ENCODE data around the gene SART3.
"Not testable (repeated sequence)": the region's sequence is repeated elsewhere in the genome, so short reads cannot be mapped to it uniquely, and the experiment has no call there.

Gene SART3

GRCh38 chr12:108596854-108597558, 36.0 kb upstream of the SART3 start:
- no peak for DNase-seq (ENCODE audit: low spot score)

- no peak for DNase-seq (ENCODE audit: low spot score)
Observed at GRCh38 chr12:108595711-108596647, 35.0 kb upstream of the SART3 start.

- DNase-seq (ENCODE audit: low spot score): no peak
Observed at GRCh38 chr12:108594960-108595710, 34.2 kb upstream of the SART3 start.

GRCh38 chr12:108594323-108594903, 33.4 kb upstream of the SART3 start:
- no peak for DNase-seq (ENCODE audit: low spot score)

- DNase-seq (ENCODE audit: low spot score): no peak
Observed at GRCh38 chr12:108592033-108592909, 31.3 kb upstream of the SART3 start.

- DNase-seq (ENCODE audit: low spot score): no peak
Observed at GRCh38 chr12:108591267-108591980, 30.5 kb upstream of the SART3 start.

GRCh38 chr12:108590463-108590862, 29.5 kb upstream of the SART3 start:
- not testable (repeated sequence) for DNase-seq (ENCODE audit: low spot score)

GRCh38 chr12:108589840-108590229, 28.9 kb upstream of the SART3 start:
- no peak for DNase-seq (ENCODE audit: low spot score)

GRCh38 chr12:108589028-108589839, 28.3 kb upstream of the SART3 start:
- peak; percentile 68 for DNase-seq (ENCODE audit: low spot score)

- DNase-seq (ENCODE audit: low spot score): no peak
Observed at GRCh38 chr12:108587826-108588225, 26.9 kb upstream of the SART3 start.

- DNase-seq (ENCODE audit: low spot score): no peak
Observed at GRCh38 chr12:108586306-108586705, 25.3 kb upstream of the SART3 start.

GRCh38 chr12:108585864-108586263, 24.9 kb upstream of the SART3 start:
- DNase-seq (ENCODE audit: low spot score): no peak

- no peak for DNase-seq (ENCODE audit: low spot score)
Observed at GRCh38 chr12:108584456-108585065, 23.6 kb upstream of the SART3 start.

GRCh38 chr12:108583991-108584390, 23.0 kb upstream of the SART3 start:
- DNase-seq (ENCODE audit: low spot score): no peak

- no peak for DNase-seq (ENCODE audit: low spot score)
Observed at GRCh38 chr12:108582978-108583770, 22.2 kb upstream of the SART3 start.

- DNase-seq (ENCODE audit: low spot score): no peak
Observed at GRCh38 chr12:108582509-108582908, 21.5 kb upstream of the SART3 start.

- no peak for DNase-seq (ENCODE audit: low spot score)
Observed at GRCh38 chr12:108581311-108582227, 20.6 kb upstream of the SART3 start.
